Activated naive CD8-positive, alpha-beta T cell treated with anti-CD3 and anti-CD28 coated beads, Interleukin-2, amount 50 U/mL, for 16 hours (primary cell): ENCODE results near the gene CPEB4.

Experiments
- DNase-seq: peaks from one replicate; pipeline ENCODE4 v3.0.0-alpha.2; 2020; ENCODE audit warnings: low read depth, low spot score

The CPEB4 gene

GRCh38 chr5:173972925-173973615, 84.9 kb downstream of the CPEB4 start:
- peak; percentile 58 for DNase-seq

GRCh38 chr5:173973616-173973969, 85.4 kb downstream of the CPEB4 start:
- no peak for DNase-seq

- DNase-seq: no peak
Observed at GRCh38 chr5:173974688-173975239, 86.6 kb downstream of the CPEB4 start.

GRCh38 chr5:173981185-173981761, 93.1 kb downstream of the CPEB4 start:
- DNase-seq: no peak

GRCh38 chr5:173984218-173984617, 96.1 kb downstream of the CPEB4 start:
- DNase-seq: no peak

- DNase-seq: no peak
Observed at GRCh38 chr5:173988554-173989431, 100.6 kb downstream of the CPEB4 start, which contains the start of gene C5orf47. Gene C5orf47, plus strand, starts transcription at chr5:173989170. Its CDS starts 94 bp downstream, at chr5:173989264.

GRCh38 chr5:173989432-173990082, 101.4 kb downstream of the CPEB4 start:
- no peak for DNase-seq

GRCh38 chr5:173997331-173997730, 109.2 kb downstream of the CPEB4 start:
- no peak for DNase-seq

GRCh38 chr5:173998531-173998930, 110.4 kb downstream of the CPEB4 start:
- no peak for DNase-seq

- no peak for DNase-seq
Observed at GRCh38 chr5:174000076-174000475, 111.9 kb downstream of the CPEB4 start.

- DNase-seq: no peak
Observed at GRCh38 chr5:174003795-174004194, 115.6 kb downstream of the CPEB4 start.

GRCh38 chr5:174008922-174009321, 120.8 kb downstream of the CPEB4 start:
- DNase-seq: no peak

GRCh38 chr5:174010365-174010764, 122.2 kb downstream of the CPEB4 start:
- no peak for DNase-seq

- no peak for DNase-seq
Observed at GRCh38 chr5:174011441-174011840, 123.3 kb downstream of the CPEB4 start.
